A673 (cell line): ENCODE measurements around the gene CENPV. TPM values are rescaled to one million over a fixed set of nuclear protein-coding genes. Genes with fewer than 3 reads are reported as not detected.

Experiments used
- BruUV-seq: library from RNA; stranded (reverse); fragments of 400-500 nt; replicated peaks from 2 replicates; lab custom pipeline; 2021; lab: Mats Ljungman, UMichigan
- CTCF ChIA-PET: fragments of 300-600 bp; sonication (Branson Sonifier 250); formaldehyde crosslinking; loops from one replicate; lab custom pipeline; 2022; ENCODE audit warnings: antibody characterized with exemption; lab: Charles Lee
- POLR2A ChIA-PET: fragments of 300-600 bp; sonication (Branson Sonifier 250); formaldehyde crosslinking; loops from one replicate; lab custom pipeline; 2022; ENCODE audit warnings: antibody characterized with exemption; ENCODE audit not compliant: low non-redundant PET; lab: Charles Lee
- DNase-seq: peaks from one replicate; pipeline ENCODE4 v3.0.0-alpha.2; 2015; ENCODE audit warnings: low spot score
- H3K27ac ChIP-seq: fragments of 200-600 bp; sonication (generic); 2 replicates; pipeline ENCODE4 v1.5.1; 2016; ENCODE audit warnings: mixed run types, low read depth, mild to moderate bottlenecking, mixed read lengths, antibody characterized with exemption, low read length; ENCODE audit not compliant: poor library complexity, severe bottlenecking
- H3K27me3 ChIP-seq: fragments of 200-600 bp; sonication (generic); replicated peaks from 2 replicates; pipeline ENCODE4 v1.6.1; 2017; ENCODE audit warnings: mixed run types, low read depth, mild to moderate bottlenecking, mixed read lengths, antibody characterized with exemption, low read length; ENCODE audit not compliant: insufficient read depth, poor library complexity
- H3K36me3 ChIP-seq: fragments of 200-600 bp; sonication (generic); 2 replicates; pipeline ENCODE4 v1.6.1; 2016; ENCODE audit warnings: mixed run types, mild to moderate bottlenecking, mixed read lengths, antibody characterized with exemption, low read length; ENCODE audit not compliant: insufficient read depth, poor library complexity, severe bottlenecking
- H3K4me1 ChIP-seq: fragments of 200-600 bp; sonication (generic); 2 replicates; pipeline ENCODE4 v1.6.1; 2017; ENCODE audit warnings: mixed run types, mild to moderate bottlenecking, mixed read lengths, antibody characterized with exemption, low read length; ENCODE audit not compliant: insufficient read depth, poor library complexity, severe bottlenecking
- H3K4me3 ChIP-seq: fragments of 200-600 bp; sonication (generic); 2 replicates; pipeline ENCODE4 v1.5.1; 2016; ENCODE audit warnings: low read depth, mixed run types, mild to moderate bottlenecking, mixed read lengths, low read length; ENCODE audit not compliant: poor library complexity, severe bottlenecking
- H3K9me3 ChIP-seq: fragments of 200-600 bp; sonication (generic); 2 replicates; pipeline ENCODE4 v1.6.1; 2016; ENCODE audit warnings: mixed run types, low read depth, mild to moderate bottlenecking, mixed read lengths, antibody characterized with exemption, low read length; ENCODE audit not compliant: poor library complexity, severe bottlenecking
- EZH2 ChIP-seq: fragments of 200-600 bp; sonication (generic); IDR thresholded peaks from 2 replicates; pipeline ENCODE4 v1.6.1; 2017; ENCODE audit warnings: borderline replicate concordance, low read depth, mild to moderate bottlenecking, mixed read lengths, antibody characterized with exemption, low read length; ENCODE audit not compliant: poor library complexity, severe bottlenecking
- intact Hi-C: fragments of 100-400 bp; cut with micrococcal nuclease; formaldehyde crosslinking; loops from one replicate; pipeline ENCODE4 v1.10.0; 2022; ENCODE audit not compliant: unreplicated experiment
- total RNA-seq: library from RNA; stranded (reverse); gene quantifications from 2 replicates; pipeline ENCODE4 v1.2.3, GENCODE V29; 2021
- TF ChIP-seq, protein P1 (sequence below): fragments of 300-800, 200-600 bp; sonication (generic); conservative IDR thresholded peaks from 2 replicates; pipeline ENCODE4 v1.5.1; 2017; ENCODE audit warnings: low read depth, mild to moderate bottlenecking, antibody characterized with exemption, low read length, moderate library complexity, mixed read lengths

The CENPV gene
- total RNA-seq, 1 experiment from 2014 or later = 147 TPM

DNA sequence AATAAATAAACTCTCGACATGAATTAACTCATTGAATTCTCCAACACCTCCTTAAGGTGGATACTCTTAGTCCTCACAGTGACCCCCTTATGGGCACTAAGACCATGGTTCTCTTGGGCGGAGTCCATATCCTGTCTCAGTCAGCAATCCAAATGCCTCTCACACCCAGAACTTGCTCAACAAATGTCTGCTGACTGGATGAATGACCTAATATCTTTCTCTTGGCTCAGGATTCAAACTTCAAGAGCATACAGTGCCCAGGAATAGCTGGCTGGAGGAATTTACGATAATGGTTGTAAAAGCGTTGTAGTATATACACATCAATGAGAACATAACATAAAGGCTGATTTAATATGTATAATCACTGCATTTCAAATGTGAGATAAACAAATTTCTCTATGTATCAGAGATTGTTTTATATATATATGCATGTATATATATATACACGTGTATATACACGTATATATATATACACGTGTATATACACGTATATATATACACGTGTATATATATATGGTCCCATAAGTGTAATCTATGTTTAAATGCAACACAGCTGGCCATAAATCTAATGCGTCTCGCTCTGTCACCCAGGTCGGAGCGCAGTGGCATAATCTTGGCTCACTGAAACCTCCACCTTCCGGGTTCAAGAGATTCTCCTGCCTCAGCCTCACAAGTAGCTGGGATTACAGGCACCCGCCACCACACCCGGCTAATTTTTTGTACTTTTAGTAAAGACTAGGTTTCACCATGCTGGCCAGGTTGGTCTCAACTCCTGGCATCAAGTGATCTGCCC is 21.1 kb upstream of the CENPV start:
- H3K27me3 ChIP-seq = no peaks in the 10 kb centered on the region
- CTCF ChIA-PET = interaction anchor here (0.5 kb wide), 1 partner anchor 21 kb away, joined by 9 read pairs; the partner anchor contains the start of gene CENPV

DNA sequence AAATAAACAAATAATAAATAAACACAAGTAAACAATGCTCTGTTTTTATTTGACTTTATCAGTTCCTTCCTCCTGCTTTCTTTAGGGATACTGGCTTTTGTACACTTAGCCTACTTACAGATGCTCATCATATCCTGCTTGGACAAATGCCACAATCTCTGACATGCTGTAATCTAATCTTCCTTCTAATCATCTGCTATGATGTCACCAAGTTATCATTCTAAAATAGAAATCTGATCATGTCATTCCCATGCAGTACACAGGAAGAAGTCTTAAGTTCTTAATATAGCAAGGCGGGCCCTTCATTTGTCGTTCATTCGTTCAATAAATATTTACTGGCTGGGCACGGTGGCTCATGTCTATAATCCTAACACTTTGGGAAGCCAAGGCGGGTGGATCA is 18.5 kb upstream of the CENPV start:
- H3K36me3 ChIP-seq = no peaks in the 10 kb centered on the region
- CTCF ChIA-PET = interaction anchor here (0.9 kb wide), 1 partner anchor 8 kb away, joined by 3 read pairs; no protein-coding TSS in a partner anchor
- H3K4me3 ChIP-seq = no peak overlapping the region
- DNase-seq = peak; percentile 64
- intact Hi-C loops = no loop called here
- no peaks in the 10 kb centered on the region for H3K4me1 ChIP-seq
- no TSS peak for BruUV-seq
- no peak overlapping the region for H3K27ac ChIP-seq
- TF ChIP-seq, protein P1, sequence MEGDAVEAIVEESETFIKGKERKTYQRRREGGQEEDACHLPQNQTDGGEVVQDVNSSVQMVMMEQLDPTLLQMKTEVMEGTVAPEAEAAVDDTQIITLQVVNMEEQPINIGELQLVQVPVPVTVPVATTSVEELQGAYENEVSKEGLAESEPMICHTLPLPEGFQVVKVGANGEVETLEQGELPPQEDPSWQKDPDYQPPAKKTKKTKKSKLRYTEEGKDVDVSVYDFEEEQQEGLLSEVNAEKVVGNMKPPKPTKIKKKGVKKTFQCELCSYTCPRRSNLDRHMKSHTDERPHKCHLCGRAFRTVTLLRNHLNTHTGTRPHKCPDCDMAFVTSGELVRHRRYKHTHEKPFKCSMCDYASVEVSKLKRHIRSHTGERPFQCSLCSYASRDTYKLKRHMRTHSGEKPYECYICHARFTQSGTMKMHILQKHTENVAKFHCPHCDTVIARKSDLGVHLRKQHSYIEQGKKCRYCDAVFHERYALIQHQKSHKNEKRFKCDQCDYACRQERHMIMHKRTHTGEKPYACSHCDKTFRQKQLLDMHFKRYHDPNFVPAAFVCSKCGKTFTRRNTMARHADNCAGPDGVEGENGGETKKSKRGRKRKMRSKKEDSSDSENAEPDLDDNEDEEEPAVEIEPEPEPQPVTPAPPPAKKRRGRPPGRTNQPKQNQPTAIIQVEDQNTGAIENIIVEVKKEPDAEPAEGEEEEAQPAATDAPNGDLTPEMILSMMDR = no peak
- no peak for TF ChIP-seq EZH2
- POLR2A ChIA-PET = no interaction called here
- H3K27me3 ChIP-seq = no peaks in the 10 kb centered on the region
- H3K9me3 ChIP-seq = no peaks in the 10 kb centered on the region

More for the DNA sequence above, 21.1 kb upstream of the CENPV start:
- TF ChIP-seq, protein P1 = no peak
- Histone ChIP-seq H3K4me3 (no peak overlapping the region), H3K36me3 (no peaks in the 10 kb centered on the region), H3K27ac (no peak overlapping the region), H3K4me1 (no peaks in the 10 kb centered on the region), H3K9me3 (no peaks in the 10 kb centered on the region)
- POLR2A ChIA-PET = no interaction called here
- BruUV-seq = no TSS peak
- no peak for DNase-seq
- intact Hi-C loops = no loop called here

DNA sequence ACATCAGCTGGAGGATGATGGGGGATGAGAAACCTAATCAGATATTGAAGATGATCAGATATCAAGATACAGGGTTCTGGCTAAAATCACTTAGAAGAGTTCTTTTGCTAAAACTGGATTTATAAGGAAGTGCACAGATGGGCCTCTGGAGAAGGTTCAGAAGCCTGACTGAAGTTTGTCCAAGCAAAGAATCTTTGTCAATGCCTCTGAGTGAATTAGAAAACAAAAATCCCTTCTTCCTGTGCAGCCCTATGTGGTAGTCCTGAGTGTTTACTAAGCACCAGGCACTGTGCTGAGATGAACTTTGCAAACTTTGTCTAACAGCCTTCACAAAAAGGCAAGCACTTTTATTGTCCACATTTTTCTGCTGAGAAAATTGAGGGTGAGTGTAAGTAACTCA is 11.4 kb upstream of the CENPV start:
- intact Hi-C loops = no loop called here
- H3K27ac ChIP-seq = no peak overlapping the region
- no peaks in the 10 kb centered on the region for H3K36me3 ChIP-seq
- H3K4me1 ChIP-seq = no peaks in the 10 kb centered on the region
- no peaks in the 10 kb centered on the region for H3K27me3 ChIP-seq
- POLR2A ChIA-PET = no interaction called here
- no peaks in the 10 kb centered on the region for H3K9me3 ChIP-seq
- no TSS peak for BruUV-seq
- CTCF ChIA-PET = interaction anchor here (0.5 to 1.4 kb wide), 4 partner anchors 28 to 225 kb away, joined by 3 to 12 read pairs (median 5); no protein-coding TSS in a partner anchor
- TF ChIP-seq, protein P1 = no peak
- TF ChIP-seq EZH2 = no peak
- DNase-seq = no peak
- H3K4me3 ChIP-seq = no peak overlapping the region
